K562 (cell line): ENCODE data around the gene GPR85. TPM values are rescaled to one million over a fixed set of nuclear protein-coding genes. Genes with fewer than 3 reads are reported as not detected.
A peak's percentile ranks its signal among the peaks of the same experiment; 100 is the strongest.

ENCODE experiments used
- ATAC-seq: fragments of 200-7000 bp; cut with Tn5 transposase; 3 replicates; pipeline ENCODE4 v1.9.1; 2020; ENCODE audit warnings: moderate library complexity
- BruUV-seq: library from RNA; stranded (reverse); fragments of 400-500 nt; replicated peaks from 2 replicates; lab custom pipeline; 2021; lab: Mats Ljungman, UMichigan
- CTCF ChIA-PET: fragments of 300-600 bp; formaldehyde crosslinking; extraction: SDS; loops from one replicate; lab custom pipeline; 2021; ENCODE audit warnings: low intra/inter-chr PET ratio; lab: Yijun Ruan, JAX
- POLR2A ChIA-PET: fragments of 300-600, 350-650 bp; sonication (Branson Sonifier 250); formaldehyde crosslinking; extraction: SDS; loops from one replicate; lab custom pipeline; 2021; ENCODE audit warnings: antibody characterized with exemption, inconsistent platforms; lab: Yijun Ruan, JAX
- DNase-seq, 4 experiments: peaks; one replicate each; pipeline versions ENCODE4 v3.0.0 to v3.0.0-alpha.2; 2011 to 2018; ENCODE audit warnings: low spot score in 3 of 4, mixed read lengths in 3 of 4; ENCODE audit errors: extremely low read depth in 1 of 4
- FAIRE-seq: peaks from 2 replicates; lab custom pipeline; 2011; peaks lifted over from hg19 to GRCh38; lab: Jason Lieb, UNC
- H2AFZ ChIP-seq: 2 replicates; pipeline ENCODE4 v1.6.0; 2011; ENCODE audit warnings: low read depth, low read length, control low read depth, inconsistent platforms
- H3K27ac ChIP-seq: fragments of 200-600 bp; 3 replicates; pipeline ENCODE4 v1.8.0; 2011; ENCODE audit warnings: low read depth, mild to moderate bottlenecking, control low read depth, inconsistent platforms, low read length, moderate library complexity, mixed read lengths; ENCODE audit errors: extremely low read depth
- H3K27me3 ChIP-seq, 2 experiments: fragments of 300-600 bp in 1 of 2; 2 replicates in 1 of 2; 3 replicates in 1 of 2; pipeline versions ENCODE4 v1.6.0 to v1.8.0; 2011; ENCODE audit warnings: inconsistent platforms in 2 of 2, low read length in 2 of 2, mild to moderate bottlenecking in 1 of 2, mixed read lengths in 1 of 2, moderate library complexity in 1 of 2; ENCODE audit not compliant: control insufficient read depth in 2 of 2, insufficient read depth in 2 of 2
- H3K36me3 ChIP-seq: fragments of 300-600 bp; 3 replicates; pipeline ENCODE4 v1.8.0; 2011; ENCODE audit warnings: mild to moderate bottlenecking, low read length, inconsistent platforms; ENCODE audit not compliant: control insufficient read depth, insufficient read depth
- H3K4me1 ChIP-seq, 2 experiments: fragments of 200-600 bp in 1 of 2; replicated peaks in 1 of 2; 2 replicates in 1 of 2; 3 replicates in 1 of 2; pipeline versions ENCODE4 v1.5.1 to v1.8.0; 2011; ENCODE audit warnings: inconsistent platforms in 2 of 2, low read length in 2 of 2, mild to moderate bottlenecking in 1 of 2, mixed read lengths in 1 of 2, moderate library complexity in 1 of 2; ENCODE audit not compliant: control insufficient read depth in 2 of 2, insufficient read depth in 2 of 2
- H3K4me2 ChIP-seq: 2 replicates; pipeline ENCODE4 v1.6.1; 2011; ENCODE audit warnings: low read length, control low read depth, inconsistent platforms, mixed read lengths; ENCODE audit not compliant: insufficient read depth
- H3K4me3 ChIP-seq: fragments of 200-600 bp; sonication (generic), shearing (Covaris generic); 2 replicates; pipeline ENCODE4 v1.5.1; 2016; ENCODE audit warnings: control low read depth, inconsistent platforms
- H3K79me2 ChIP-seq: fragments of 200-600 bp; 3 replicates; pipeline ENCODE4 v1.8.0; 2011; ENCODE audit warnings: low read length, inconsistent platforms; ENCODE audit not compliant: control insufficient read depth, insufficient read depth
- H3K9ac ChIP-seq, 2 experiments: 2 replicates each; pipeline versions ENCODE4 v1.6.0 to v1.6.1; 2011; ENCODE audit warnings: low read depth in 2 of 2, low read length in 2 of 2, control low read depth in 1 of 2, inconsistent platforms in 1 of 2, mild to moderate bottlenecking in 1 of 2, mixed read lengths in 1 of 2; ENCODE audit not compliant: insufficient read depth in 1 of 2
- H3K9me1 ChIP-seq: one replicate; pipeline ENCODE4 v1.6.0; 2011; ENCODE audit warnings: inconsistent platforms, mild to moderate bottlenecking, low read length, moderate library complexity; ENCODE audit not compliant: control insufficient read depth, insufficient read depth
- H3K9me3 ChIP-seq: replicated peaks from 2 replicates; pipeline ENCODE4 v1.5.1; 2011; ENCODE audit warnings: low read depth, low read length, inconsistent platforms; ENCODE audit not compliant: control insufficient read depth, insufficient read depth
- H4K20me1 ChIP-seq: replicated peaks from 2 replicates; pipeline ENCODE4 v1.6.1; 2011; ENCODE audit warnings: low read length, inconsistent platforms, mixed read lengths; ENCODE audit not compliant: control insufficient read depth, insufficient read depth
- DEAF1 ChIP-seq: fragments of 450-650 bp; formaldehyde crosslinking; IDR thresholded peaks from 2 replicates; pipeline ENCODE4 v1.4.0; 2020; ENCODE audit warnings: mild to moderate bottlenecking, moderate library complexity
- MTF1 ChIP-seq: fragments of 250-450 bp; sonication (Bioruptor Pico); IDR thresholded peaks from 2 replicates; pipeline ENCODE4 v1.9.0; 2021; ENCODE audit warnings: moderate library complexity, mild to moderate bottlenecking, inconsistent platforms, borderline replicate concordance
- OTX1 ChIP-seq: fragments of 450-650 bp; formaldehyde crosslinking; IDR thresholded peaks from 2 replicates; pipeline ENCODE4 v1.4.0; 2022; ENCODE audit warnings: mild to moderate bottlenecking
- RAD21 ChIP-seq, 2 experiments: fragments of 250-450 bp in 1 of 2; fragments of 450-650 bp in 1 of 2; sonication (Bioruptor Pico) in 1 of 2; formaldehyde crosslinking in 1 of 2; IDR thresholded peaks in 1 of 2; conservative IDR thresholded peaks in 1 of 2; 2 replicates each; pipeline versions ENCODE4 v1.4.0 to v1.8.0; 2020 to 2022; ENCODE audit warnings: mild to moderate bottlenecking in 2 of 2, moderate library complexity in 1 of 2
- REST ChIP-seq, 2 experiments: fragments of 450-650 bp; formaldehyde crosslinking in 1 of 2; IDR thresholded peaks; 2 replicates each; pipeline versions ENCODE4 v1.4.0 to v1.6.1; 2014 to 2020; ENCODE audit warnings: mild to moderate bottlenecking in 2 of 2, borderline replicate concordance in 1 of 2, low read depth in 1 of 2
- SMC3 ChIP-seq: conservative IDR thresholded peaks from 2 replicates; pipeline ENCODE4 v1.6.1; 2011; ENCODE audit warnings: low read depth, low read length, improper control_type of control experiment; ENCODE audit not compliant: insufficient read depth
- SP2 ChIP-seq: IDR thresholded peaks from 2 replicates; pipeline ENCODE4 v1.6.1; 2011; ENCODE audit warnings: mild to moderate bottlenecking, low read depth, low read length, moderate library complexity; ENCODE audit not compliant: poor library complexity, severe bottlenecking; ENCODE audit errors: extremely low read depth
- ZNF699 ChIP-seq: fragments of 250-450 bp; sonication (Bioruptor Pico); IDR thresholded peaks from 2 replicates; pipeline ENCODE4 v1.8.0; 2021; ENCODE audit warnings: mild to moderate bottlenecking, moderate library complexity; ENCODE audit not compliant: insufficient replicate concordance
- ZNF75A ChIP-seq: fragments of 450-650 bp; formaldehyde crosslinking; IDR thresholded peaks from 2 replicates; pipeline ENCODE4 v1.4.0; 2020; ENCODE audit warnings: mild to moderate bottlenecking
- WGBS: fragments of 100-300 bp; shearing (Covaris generic); methylation state at CpG from one replicate; pipeline ENCODE4 v1.1.6; 2016; ENCODE audit warnings: low coverage, mixed read lengths; ENCODE audit not compliant: insufficient coverage; ENCODE audit errors: missing lambda C conversion rate; 5-methylcytosine and 5-hydroxymethylcytosine counted together
- in situ Hi-C: fragments of 300-500 bp; cut with MboI; formaldehyde crosslinking; loops from 4 replicates; pipeline ENCODE4 v1.15.0; 2018; ENCODE audit warnings: inconsistent platforms, mixed read lengths
- intact Hi-C: fragments of 100-400 bp; cut with micrococcal nuclease; formaldehyde crosslinking; loops from 2 replicates; pipeline ENCODE4 v1.14.2; 2022
- polyA plus RNA-seq, 8 experiments: library from polyadenylated mRNA; depleted of rRNA in 4 of 8; stranded (reverse) in 5 of 8; unstranded in 3 of 8; fragments of >200 nt; fragmentation: Nextera tagmentation in 2 of 8; fragmentation: Illumina TruSeq in 1 of 8; extraction: Ambion mirVana in 2 of 8; extraction: Trizol in 1 of 8; gene quantifications; 2 replicates each; pipeline versions ENCODE4 v1.2.1 to v1.2.3, GENCODE V29; 2011 to 2014; ENCODE audit warnings: inconsistent platforms in 1 of 8, missing spikeins in 1 of 8
- total RNA-seq, 7 experiments: library from RNA; depleted of rRNA in 6 of 7; stranded (reverse); fragments of >200 nt in 6 of 7; fragmentation: Illumina TruSeq in 2 of 7; extraction: Trizol in 2 of 7; gene quantifications; 2 replicates each; pipeline versions ENCODE4 v1.2.1 to v1.2.3, GENCODE V29; 2011 to 2021; ENCODE audit warnings: low replicate concordance in 1 of 7

GPR85 gene
- total and polyA plus RNA-seq, 9 of the 15 experiments (the other 6 are each of a cell fraction or from before 2014, with no cell fraction given), result 2.9 to 18.2 (median 4.0) TPM

- 78% methylated on average over 2 of the region's 2 CpGs for WGBS
- Histone ChIP-seq H3K27me3 (no peaks in the 10 kb centered on the region), H3K4me2 (no peak overlapping the region), H2AFZ (no peak overlapping the region), H3K36me3 (peaks cover 40% of the 10 kb centered on the region), H3K27ac (no peak overlapping the region), H4K20me1 (no peaks in the 10 kb centered on the region), H3K9ac (no peak overlapping the region), H3K4me1 (peaks cover 0 to 2% of the 10 kb centered on the region in 2 experiments; a peak in 2 of 5 replicates), H3K9me1 (no peaks in the 10 kb centered on the region), H3K9me3 (no peaks in the 10 kb centered on the region), H3K4me3 (no peak overlapping the region), H3K79me2 (peaks cover 14% of the 10 kb centered on the region)
- DNase-seq, result peak in 3 of 4 experiments; percentile 19 to 36 (median 27)
- peak; percentile 13; the same call in 1 of the 3 replicates for ATAC-seq
- no TSS peak for BruUV-seq
- intact Hi-C loops, result loop anchor here (1.0 to 10.0 kb wide), 2 partner anchors 99 to 329 kb away; no protein-coding TSS in a partner anchor
- ChIA-PET POLR2A (interaction anchor here (0.5 to 0.7 kb wide), 3 partner anchors 12 to 452 kb away, joined by 3 to 4 read pairs (median 3); no protein-coding TSS in a partner anchor), CTCF (interaction anchor here (2.0 kb wide), 1 partner anchor 99 kb away, joined by 12 read pairs; no protein-coding TSS in a partner anchor)
- in situ Hi-C loops, result no loop called here
- no peak for FAIRE-seq
- peak; percentile 47 to 61 for TF ChIP-seq RAD21 (CRISPR knock-in tag; conservative IDR thresholded peaks at IDR 0.05 in 1 of 2, IDR thresholded peaks at IDR 0.05 in 1 of 2)
- no peak for TF ChIP-seq ZNF75A (CRISPR knock-in tag)
- TF ChIP-seq SP2, result no peak
- peak; percentile 49; the same call in 1 of the 2 replicates for TF ChIP-seq SMC3
- no peak for TF ChIP-seq MTF1 (CRISPR knock-in tag)
- TF ChIP-seq ZNF699 (CRISPR knock-in tag), result no peak
- no peak for TF ChIP-seq OTX1 (CRISPR knock-in tag)
- 0 out of 2 replicates have a peak, but pooled peaks have one; percentile 16 for TF ChIP-seq DEAF1 (CRISPR knock-in tag)
- TF ChIP-seq REST (IDR thresholded peaks at IDR 0.05; ENCODE audit: borderline replicate concordance), result peak; percentile 32; the same call in 1 of the 2 replicates
- TF ChIP-seq REST (CRISPR knock-in tag; IDR thresholded peaks at IDR 0.05; ENCODE audit: low read depth), result no peak
Observed at GRCh38 chr7:113113912-113114311, 27.3 kb upstream of the GPR85 start.
